Lower leg skin (tissue), 3 donors: ENCODE results near the gene KCNIP4.

Experiments used
- CTCF ChIP-seq, 3 donors: fragments of 450-650 bp; IDR thresholded peaks; one replicate each; pipeline ENCODE4 v1.5.1; 2016; ENCODE audit warnings: antibody characterized with exemption in 3 of 3, mild to moderate bottlenecking in 3 of 3, moderate library complexity in 2 of 3
- POLR2A ChIP-seq, 2 donors: fragments of 450-650 bp; IDR thresholded peaks; one replicate each; pipeline ENCODE4 v1.6.1; 2016 to 2017; ENCODE audit warnings: antibody characterized with exemption in 2 of 2, mild to moderate bottlenecking in 1 of 2, moderate library complexity in 1 of 2

GRCh38 chr4:20847124-20847747, 1101.3 kb downstream of the KCNIP4 start:
- no peak for TF ChIP-seq CTCF (IDR thresholded peaks at IDR 0.05)
- TF ChIP-seq POLR2A (IDR thresholded peaks at IDR 0.05) = no peak
